Islet of Langerhans (tissue), 1 donor: ENCODE data around the gene CD320.
"Not testable (repeated sequence)": the region's sequence is repeated elsewhere in the genome, so short reads cannot be mapped to it uniquely, and the experiment has no call there.

Experiments used
- FAIRE-seq: peaks from one replicate; lab custom pipeline; 2011; peaks lifted over from hg19 to GRCh38; lab: Jason Lieb, UNC

Gene CD320

GRCh38 chr19:8333767-8334457, 25.8 kb upstream of the CD320 start:
- no peak for FAIRE-seq

DNA sequence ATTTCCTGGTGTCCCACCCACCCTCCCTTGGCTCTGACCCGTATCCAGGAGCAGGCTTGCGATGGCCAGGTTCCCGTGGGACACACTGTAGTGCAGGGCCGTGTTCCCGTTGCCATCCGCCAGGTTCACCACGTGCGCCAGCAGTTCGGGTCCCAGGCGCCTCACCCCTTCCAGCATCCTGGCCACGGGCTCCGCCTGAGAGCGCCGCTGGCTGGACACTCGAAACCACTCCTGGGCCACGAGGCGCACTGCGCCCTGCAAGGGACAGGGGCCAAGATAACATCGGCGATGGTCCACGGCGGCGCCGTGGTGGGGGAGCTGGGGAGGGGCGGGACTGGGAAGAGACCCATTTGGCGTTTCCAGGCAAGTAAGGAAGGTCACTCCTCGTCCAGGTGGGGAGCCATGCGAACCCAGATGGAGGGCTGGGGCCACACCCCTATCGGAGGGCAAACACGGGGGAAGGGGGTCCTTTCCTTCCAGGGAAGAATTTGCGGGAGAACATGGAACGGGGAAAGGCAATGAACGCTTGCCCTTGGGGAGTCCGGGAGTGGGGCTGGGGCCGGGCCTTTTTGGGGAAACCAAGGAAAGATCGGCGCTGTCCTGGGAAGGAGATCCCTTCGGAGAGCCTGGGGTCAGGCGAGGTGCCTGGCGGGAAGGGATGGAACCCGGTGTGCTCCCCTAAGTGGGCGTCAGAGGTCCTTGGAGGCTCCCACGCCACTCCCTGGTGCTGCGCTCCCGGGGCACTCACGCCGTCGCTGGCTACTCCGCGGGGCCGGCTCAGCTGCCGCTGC, 25.0 kb upstream of the CD320 start:
- no peak for FAIRE-seq

- FAIRE-seq = no peak
Observed at GRCh38 chr19:8331263-8331845, 23.2 kb upstream of the CD320 start.

GRCh38 chr19:8329996-8330395, 21.8 kb upstream of the CD320 start:
- FAIRE-seq = no peak

GRCh38 chr19:8325454-8325853, 17.3 kb upstream of the CD320 start:
- FAIRE-seq = no peak

DNA sequence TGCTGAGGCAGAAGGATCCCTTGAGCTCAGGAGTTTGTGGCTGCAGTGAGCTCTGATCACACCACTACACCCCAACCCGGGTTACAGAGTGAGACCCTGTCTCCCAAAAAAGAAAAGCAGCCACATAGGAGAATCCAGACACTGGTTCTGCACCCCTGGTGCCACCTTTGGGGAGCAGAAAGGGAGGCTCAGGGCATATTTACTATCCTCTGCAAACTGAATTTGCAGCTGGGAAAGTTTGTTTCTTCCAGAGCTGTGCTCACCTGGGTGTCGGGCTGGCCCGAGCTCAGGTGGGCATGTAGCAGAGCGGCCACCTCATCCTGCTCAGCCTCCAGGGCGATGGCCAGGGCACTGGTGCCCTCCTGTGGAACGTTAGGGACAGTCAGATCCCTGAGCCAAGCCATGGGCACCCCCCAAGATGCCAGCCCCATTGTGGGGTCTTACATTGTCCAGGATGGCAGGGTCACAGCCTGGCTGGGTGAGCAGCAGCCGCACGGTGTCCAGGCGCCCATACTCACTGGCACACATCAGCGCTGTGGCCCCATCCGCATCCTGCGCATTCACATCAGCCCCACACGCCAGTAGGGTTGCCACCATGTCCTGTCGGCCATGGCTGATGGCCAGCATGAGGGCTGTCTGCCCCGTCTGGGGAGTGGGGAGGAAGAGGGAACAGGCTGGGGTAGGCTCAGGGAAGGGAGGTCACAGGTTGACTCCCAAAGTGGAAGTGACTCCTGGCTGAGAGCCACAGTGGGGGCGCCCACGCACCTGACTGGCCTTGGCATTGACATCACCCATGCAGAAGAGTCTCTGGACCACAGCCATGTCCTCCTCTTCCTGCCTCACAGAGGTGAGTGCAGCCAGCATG, 16.3 kb upstream of the CD320 start:
- no peak for FAIRE-seq

GRCh38 chr19:8323781-8324185, 15.6 kb upstream of the CD320 start:
- FAIRE-seq = no peak

DNA sequence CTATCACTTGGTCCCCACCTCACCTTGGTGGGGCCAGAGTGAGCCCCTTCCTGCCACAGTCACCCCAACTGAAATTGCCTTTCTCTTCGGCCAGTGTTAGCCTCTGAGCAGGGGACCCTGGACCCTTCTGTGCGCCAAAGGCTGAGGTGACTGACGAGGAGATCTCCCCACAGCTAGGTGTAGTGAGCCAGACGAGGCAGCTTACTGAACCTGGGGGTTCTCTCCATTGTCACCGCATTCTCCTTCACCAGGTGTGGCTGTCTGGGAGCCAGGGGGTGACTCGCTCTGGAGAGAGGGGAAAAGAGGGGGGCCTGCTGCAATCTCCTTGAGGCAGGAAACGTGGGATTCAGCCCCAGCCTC, 14.5 kb upstream of the CD320 start:
- FAIRE-seq = no peak

DNA sequence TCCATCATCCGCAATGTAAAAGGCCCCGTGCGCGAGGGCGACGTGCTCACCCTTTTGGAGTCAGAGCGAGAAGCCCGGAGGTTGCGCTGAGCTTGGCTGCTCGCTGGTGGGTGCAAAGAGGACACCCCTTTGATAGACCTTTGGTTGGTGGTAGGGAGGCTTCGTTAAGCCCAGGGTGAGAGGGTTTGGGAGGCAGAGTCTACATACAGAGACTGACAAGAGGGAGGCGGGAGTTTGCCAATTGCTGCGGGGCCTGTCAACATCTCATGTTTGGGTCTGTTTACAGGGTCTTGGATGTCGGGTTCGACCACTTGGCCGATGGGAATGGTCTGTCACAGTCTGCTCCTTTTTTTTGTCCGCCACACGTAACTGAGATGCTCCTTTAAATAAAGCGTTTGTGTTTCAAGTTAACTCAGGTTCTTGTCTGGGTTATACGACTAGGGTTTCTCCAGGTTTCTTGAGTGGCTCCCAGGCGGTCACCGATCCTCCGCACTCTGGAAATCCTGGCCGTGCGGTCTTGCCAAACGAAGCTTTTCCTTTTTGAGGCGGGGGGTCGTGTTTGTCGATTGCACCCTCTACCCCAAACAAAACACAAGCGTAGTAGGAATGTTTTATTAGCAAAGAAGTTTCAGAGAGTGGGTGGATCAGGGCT, 14.0 kb upstream of the CD320 start:
- FAIRE-seq = no peak

DNA sequence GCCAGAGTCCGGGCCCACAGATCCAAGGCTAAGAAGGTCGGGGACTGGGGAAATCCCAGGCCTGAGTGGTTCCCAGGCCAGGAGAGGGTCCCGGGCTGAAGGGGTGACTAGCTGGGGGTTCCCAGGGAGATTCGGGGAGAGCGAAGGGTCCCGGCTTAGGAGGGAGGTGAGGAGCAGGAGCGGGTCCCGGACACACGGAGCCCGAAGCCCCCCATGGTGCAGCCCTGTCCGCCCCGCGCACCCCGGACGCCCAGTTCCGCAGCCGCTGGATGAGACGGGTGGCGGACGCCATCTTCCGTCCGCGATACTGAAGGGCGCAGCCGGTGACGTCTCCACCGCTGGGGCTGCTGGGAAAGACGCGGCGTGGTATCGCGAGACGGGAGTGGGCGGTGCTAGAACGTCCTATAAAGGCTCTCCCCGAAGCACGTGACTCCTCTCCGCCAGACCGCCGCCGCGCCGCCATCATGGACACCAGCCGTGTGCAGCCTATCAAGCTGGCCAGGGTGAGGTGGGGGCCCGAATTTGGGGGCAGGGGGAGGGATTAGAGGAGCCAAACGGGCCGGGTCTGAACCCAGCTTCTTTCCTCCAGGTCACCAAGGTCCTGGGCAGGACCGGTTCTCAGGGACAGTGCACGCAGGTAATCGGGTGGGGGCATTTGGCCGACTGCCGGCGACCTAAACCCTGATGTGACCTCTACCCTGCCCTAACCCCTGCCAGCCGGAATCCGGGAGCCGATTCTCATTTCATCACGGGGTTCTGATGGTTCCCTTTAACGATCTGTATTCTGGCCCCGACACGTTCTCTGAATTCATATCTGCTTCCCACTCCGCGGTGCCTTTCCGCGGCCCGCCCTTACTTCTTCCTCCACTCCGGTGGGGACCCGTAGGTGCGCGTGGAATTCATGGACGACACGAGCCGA, 13.2 kb upstream of the CD320 start, which contains the start of the genes NDUFA7 and RPS28:
TSS of gene NDUFA7 (minus strand) at position 309 of the 919 bp plus-strand sequence. CDS start at position 292, 17 bp downstream.
TSS of gene RPS28 (plus strand) at position 430 of the 919 bp plus-strand sequence. CDS start at position 465, 35 bp downstream.
- no peak for FAIRE-seq

- no peak for FAIRE-seq
Observed at GRCh38 chr19:8320564-8321066, 12.5 kb upstream of the CD320 start.

- no peak for FAIRE-seq
Observed at GRCh38 chr19:8319807-8320520, 11.8 kb upstream of the CD320 start.

DNA sequence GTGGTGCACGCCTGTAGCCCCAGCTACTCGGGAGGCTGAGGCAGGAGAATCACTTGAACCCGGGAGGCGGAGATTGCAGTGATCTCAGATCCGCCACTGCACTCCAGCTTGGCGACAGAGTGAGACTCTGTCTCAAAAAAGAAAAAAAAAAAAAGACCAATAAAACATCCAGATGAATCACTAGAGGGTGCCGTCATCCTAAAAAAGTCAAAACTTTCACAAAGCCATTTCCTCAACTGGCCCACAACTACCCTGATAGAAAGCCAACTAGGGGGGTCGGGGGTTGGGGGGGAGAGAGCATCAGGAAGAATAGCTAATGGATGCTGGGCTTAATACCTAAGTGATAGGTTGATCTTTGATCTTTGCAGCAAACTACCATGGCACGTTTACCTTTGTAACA, 10.7 kb upstream of the CD320 start:
- FAIRE-seq = not testable (repeated sequence)

- FAIRE-seq = no peak
Observed at GRCh38 chr19:8316351-8317125, 8.4 kb upstream of the CD320 start.

- not testable (repeated sequence) for FAIRE-seq
Observed at GRCh38 chr19:8314981-8315640, 7.0 kb upstream of the CD320 start.

DNA sequence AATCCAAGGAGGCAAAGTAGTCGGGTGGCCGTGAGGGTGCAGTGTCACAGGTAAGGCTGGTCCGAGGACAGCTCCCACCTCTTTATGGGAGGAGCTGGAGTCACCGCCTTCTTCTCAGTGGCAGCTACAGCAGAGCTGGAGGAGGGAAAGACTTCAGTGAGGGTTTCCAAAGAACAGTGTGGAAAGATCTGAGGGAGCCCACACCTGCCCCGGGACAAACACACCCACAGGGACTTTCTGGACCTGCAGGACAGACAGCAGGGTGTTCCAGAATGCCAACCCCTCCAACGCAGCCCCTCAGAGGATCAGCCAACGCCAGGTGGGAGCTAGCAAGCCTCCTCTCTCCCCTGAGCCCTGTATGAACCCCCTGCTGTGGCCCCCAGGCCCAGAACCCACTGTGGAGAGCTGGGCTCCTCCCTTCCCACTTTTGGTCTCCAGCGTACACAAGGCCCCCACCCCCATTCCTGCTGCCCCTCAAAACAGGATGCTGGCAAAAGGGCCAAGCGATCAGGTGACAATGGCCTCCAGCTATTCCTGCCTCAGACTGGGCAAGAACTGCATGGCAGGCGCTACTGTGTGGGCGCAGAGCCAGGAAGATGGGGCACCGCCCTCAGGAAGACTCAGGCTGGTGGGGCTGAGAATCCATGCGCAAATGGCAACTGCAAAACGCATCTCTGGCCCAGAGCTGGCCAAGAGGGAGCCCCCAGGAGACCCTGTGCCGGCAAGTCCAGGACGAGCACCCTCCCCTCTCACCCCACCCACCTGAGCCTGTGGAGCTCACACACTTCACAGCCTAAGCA, 3.5 kb upstream of the CD320 start:
- FAIRE-seq = no peak

GRCh38 chr19:8310342-8311055, 2.3 kb upstream of the CD320 start:
- no peak for FAIRE-seq
